T-helper 2 cell (primary cell): ENCODE results near the gene PLRG1.

Experiments
- DNase-seq, 5 experiments: peaks; one replicate each; pipeline versions ENCODE4 v3.0.0 to v3.0.0-alpha.2; 2012 to 2022

PLRG1 gene

DNA sequence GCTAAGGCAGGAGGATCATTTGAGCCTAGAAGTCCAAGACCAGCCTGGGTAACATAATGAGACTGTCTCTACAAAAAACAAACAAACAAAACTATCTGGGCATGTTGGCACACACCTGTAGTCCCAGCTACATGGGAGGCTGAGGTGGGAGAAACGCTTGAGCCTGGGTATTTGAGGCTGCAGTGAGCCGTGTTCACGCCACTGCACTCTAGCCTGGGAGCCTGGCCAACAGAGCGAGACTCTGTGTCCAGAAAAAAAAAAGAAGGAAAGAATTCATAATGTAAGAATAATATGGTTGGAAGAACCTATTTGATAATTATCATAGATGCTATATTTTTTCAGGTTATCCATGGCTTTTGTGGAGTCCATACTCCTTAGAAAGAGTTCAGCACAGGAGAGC is 32.6 kb downstream of the PLRG1 start:
- no peak for DNase-seq

DNA sequence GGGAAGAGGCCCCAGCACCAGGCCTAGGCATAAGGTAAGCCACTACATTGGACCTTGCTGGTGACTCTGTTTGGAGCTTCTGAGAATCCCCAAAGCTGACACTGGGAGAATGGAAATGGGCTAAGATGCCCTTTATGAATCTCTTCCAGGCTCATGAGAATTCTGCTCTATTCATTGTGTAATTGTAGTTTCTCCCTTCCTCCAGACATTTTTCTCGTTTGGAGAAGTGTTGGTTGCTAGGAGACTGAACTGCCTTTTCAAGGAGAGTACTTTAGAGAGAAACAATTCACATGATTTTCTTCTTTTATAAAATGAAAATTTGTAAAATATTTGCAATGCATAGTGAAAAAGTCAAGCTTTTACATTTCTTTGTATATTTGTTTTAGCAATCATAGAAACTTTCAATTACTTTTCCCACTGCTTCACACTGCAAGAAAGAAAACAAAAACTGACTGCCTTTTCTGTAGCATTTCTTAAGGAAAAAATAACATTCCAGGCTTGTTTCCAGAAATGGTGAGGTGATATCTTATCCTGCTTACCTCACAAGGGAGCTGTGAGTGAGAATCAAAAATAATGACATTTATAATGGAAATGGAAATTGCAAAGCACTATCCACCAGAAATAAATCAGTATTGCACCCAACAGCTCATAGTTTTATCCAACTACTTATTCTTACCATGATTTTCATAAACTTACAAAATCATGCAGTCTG is 33.7 kb downstream of the PLRG1 start:
- no peak for DNase-seq

DNA sequence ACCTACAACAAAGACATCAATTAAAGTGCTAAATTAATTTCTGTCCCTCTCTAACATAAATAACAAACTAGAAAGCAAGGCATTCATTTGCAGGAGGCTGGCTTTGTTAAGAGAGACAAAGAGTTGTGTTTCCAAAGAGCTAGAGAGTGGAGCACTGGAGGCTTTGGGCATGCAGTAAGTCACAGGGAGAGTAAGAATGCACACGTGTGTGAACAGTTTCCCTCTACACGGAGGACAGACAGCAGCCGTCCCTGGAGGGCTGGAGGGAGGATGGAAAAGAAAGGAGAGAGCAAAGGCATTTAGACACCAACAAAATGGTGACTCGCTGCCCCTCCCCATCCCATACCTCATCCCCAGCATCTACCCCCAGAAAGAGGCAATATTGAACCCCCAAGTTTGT is 38.2 kb downstream of the PLRG1 start:
- no peak for DNase-seq

DNA sequence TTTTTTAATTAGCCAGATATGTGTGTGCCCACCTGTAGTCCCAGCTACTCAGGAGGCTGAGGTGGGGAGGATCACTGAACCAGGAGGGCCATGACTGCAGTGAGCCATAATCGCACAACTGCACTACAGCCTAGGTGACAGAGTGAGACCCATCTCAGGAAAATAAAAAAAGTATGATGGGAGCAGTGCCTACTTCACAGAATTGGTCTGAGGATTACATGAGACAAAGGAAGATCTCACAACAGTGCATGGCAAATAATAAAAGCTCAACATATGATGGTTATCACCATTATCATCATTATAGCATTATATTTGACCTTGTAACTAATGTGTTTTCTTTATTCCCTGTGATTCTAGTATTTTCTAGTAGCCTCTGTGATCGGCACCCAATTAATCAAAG is 38.7 kb downstream of the PLRG1 start:
- no peak for DNase-seq

DNA sequence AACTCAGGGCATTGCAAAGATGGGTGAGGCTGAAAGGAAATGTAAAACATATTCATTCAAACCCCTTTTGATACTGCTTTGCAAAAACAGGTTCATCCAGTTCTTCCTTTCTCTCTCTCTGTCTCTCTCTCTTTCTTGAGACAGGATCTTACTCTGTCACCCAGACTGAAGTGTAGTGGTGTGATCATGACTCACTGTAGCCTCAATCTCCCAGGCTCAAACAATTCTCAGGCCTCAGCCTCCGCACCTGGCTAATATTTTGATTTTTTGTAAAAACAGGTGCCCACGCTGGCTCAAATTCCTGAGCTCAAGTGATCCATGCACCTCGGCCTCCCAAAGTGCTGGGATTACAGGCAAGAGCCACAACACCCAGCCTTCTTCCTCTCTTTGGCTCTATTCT is 43.0 kb downstream of the PLRG1 start:
- DNase-seq = no peak

DNA sequence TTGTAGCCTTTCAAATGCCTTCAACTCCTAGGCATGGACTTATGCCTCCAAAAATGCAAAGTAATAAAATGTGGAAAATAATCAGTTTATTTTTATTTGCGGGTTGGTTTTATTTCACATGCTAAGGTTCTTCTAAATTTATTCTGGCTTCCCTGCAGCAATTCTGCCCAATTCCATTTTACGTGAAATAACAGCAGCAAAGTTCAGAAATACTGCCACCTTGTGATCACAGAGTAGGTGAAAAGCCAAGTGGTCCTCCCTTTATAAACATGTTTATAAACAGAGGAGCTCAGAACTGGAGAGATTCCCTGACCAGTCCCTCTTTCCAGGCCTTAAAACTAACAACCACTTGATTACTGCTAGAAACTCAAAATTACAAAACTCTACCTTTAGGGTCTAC is 43.9 kb downstream of the PLRG1 start:
- peak in 1 of 5 experiments; percentile 11 for DNase-seq

DNA sequence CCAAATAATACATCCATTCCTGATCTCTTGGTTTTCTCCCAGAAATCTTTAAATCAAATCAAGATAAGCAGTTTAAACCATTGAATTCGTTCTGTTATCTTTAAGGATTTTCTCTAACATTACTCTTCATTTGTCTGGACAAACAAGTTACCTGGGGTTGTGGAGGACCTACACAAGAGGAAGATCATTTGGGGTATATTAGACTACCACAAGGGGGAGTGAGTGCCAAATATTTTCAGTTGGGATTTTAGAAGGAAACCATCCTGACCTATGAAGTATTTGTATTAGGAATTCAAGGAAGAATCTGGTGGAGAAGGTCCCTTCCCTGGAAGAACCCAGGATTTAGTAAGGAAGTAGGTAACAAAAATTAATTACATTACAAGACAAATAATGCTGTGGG is 46.6 kb downstream of the PLRG1 start:
- no peak for DNase-seq

DNA sequence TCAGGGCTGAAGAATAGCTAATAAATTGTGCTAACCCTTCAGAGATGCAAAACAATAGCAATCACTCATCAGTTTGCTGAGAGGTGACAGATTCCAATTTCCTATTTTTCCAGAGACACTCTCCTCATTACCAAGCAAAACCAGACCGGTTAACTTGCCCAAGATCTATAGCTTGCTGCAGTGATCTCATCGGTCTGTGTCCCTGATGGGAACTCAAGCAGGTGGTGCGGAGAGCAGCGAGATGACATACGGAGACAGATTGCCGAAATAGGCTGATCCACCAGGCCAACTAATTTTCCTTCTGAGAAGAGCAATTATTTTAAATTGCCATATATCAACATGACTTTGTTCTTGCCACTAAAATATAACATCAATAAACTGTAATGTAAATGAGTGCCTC is 48.1 kb downstream of the PLRG1 start:
- no peak for DNase-seq

DNA sequence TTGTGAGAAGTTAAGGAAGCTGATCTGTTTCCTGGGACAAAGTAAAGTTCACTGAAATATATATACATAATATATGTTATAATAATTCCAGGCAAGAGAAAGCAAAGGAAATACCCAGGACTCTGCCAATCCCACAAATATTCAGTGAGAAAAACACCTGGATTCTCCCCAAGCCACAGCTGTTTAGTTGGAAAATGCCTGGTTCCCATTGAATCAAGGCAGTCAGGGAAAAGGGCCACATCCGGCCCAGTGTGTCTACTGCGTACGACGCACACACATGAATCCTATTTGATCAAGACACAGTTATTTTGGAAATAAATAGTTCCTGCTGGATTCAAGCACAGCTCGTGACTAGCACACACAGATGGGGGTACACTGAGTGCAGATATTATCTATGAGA is 52.3 kb downstream of the PLRG1 start:
- DNase-seq = no peak

DNA sequence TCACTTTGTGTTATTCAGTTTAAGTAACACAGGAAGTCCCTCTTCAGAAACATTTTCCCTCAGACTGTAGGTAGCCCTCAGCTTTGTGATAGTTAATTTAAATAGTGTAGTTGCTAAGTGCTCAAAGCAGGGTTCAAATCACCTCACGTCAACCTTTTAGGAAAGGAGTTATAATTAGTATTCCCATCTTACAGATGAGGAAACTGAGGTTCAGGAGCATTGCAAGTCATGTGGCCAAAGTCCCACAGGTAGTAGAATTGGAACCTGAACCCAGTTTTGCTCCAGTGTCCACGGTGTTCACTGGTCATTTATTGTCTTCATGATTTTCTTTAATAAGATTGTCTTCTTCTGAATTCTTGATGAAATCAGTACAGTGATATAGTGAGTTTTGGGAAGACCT is 54.3 kb downstream of the PLRG1 start:
- no peak for DNase-seq

DNA sequence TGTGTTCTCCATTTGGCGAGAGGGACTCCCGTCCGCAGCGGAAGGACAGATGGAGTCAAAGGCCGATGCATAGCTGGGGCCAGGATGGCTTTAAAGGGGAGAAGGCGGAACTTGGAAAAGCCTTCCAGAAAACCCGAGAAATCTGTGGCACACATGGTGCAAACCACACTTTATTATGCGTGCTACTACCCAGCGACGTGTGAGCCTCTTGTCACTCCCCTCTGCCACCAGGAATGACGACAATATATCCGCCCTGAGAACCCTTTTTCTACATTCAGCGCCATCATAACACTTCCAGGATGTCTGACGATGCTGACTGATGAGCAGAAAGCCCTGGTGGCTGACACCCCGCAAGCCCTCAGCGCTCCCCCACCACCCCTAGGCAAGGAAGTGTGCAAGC is 57.9 kb downstream of the PLRG1 start:
- no peak for DNase-seq

DNA sequence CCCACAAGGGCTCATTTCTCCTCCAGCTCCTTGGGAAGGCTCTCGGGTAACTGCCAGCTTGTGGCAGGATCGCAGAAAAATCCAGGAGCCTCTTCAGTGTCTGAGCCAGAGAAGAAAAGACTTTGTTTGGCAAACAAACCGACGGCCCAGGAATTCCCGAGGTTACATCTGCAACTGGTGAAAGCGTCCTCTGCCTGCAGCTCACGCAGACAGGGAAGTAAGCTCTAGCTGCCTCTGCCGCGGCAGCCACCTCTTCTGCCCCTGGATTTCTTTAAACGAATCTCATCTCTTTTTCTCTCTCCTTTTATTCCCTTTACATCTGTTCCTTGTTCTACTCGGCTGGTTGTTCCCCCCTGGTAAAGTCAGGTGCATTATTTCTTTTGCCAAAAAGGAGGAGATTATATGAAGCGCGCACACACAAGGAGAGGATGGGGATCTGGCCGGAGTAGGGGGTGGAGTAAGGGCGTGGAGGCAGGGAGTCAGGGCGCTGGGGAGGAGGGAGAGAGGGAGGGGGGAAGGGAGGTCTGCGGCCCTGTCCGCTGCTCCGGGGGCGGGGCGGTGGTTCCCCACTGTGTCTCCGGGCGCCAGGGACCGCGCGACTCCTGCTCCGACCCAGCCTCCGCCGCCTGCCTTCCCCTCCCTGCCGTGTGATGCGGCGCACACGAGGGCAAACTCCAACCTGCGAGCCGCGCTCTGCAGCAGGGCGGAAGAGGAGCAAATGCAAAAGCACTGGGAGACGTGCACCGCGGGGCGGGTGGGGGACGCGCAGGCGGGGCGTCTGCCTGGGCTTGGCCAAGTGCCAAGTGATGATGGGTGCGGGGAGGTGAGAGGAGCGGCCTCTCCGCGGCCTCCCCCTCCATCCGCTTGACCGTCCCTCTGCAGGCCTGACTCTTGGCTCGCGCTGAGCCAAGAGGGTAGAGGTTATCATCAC is 58.6 kb downstream of the PLRG1 start, which contains the start of gene DCHS2:
Gene DCHS2 (minus strand): TSS at position 459 of the 931 bp plus-strand sequence. CDS start 444 bp downstream, at position 15.
- peak in 1 of 5 experiments; percentile 49 for DNase-seq

DNA sequence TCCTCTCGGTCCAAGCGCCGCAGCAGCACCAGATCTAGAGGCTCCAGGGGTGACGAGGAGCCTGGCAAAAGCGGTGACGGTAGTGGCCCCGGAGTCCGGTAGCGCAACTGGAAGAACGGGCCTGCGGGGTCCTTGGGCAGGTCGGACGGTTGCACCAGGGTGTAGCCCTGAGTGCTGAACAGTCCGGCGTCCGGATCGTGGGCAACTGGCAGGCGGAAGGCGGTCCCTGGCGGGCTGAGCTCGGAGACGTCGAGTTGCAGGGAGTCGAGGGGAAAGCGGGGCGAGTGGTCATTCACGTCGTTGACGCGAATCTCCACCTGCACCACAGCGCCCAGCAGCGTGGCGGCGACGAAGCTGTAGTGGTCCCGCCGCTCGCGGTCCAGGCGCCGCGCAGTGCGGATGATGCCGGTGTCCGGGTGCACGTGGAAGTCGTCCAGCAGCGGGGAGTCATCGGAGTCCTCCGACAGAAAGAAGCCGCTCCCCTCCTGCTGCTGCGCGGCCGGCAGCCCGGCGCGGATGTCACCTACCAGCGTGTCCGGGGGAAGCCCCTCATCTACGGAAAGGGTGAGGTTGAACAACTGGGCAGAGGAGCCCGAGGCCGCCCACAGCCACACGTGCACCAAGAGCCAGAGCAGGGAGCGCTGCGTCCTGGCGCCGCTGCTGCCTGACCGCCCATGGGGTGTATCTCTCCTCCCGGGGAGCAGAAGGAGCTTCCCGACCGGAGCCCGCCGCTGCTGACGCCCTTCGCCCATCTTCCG is 59.4 kb downstream of the PLRG1 start:
- DNase-seq = peak in 1 of 5 experiments; percentile 14

DNA sequence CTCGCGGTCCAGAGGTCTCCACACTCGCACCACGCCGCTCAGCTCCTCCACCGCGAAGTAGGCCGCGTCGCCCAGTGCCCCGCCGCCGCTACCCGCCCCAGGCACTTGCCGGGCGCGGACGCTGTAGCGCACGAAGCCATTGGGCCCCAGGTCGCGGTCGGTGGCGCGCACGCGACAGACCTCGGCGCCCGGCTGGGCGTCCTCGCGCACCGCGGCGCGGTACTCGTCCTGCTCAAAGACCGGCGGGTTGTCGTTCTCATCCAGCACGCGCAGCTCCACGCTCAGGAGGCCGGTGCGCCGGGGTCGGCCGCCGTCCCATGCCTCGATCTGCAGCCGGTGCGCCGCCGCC is 60.0 kb downstream of the PLRG1 start:
- peak in 1 of 5 experiments; percentile 39 for DNase-seq

DNA sequence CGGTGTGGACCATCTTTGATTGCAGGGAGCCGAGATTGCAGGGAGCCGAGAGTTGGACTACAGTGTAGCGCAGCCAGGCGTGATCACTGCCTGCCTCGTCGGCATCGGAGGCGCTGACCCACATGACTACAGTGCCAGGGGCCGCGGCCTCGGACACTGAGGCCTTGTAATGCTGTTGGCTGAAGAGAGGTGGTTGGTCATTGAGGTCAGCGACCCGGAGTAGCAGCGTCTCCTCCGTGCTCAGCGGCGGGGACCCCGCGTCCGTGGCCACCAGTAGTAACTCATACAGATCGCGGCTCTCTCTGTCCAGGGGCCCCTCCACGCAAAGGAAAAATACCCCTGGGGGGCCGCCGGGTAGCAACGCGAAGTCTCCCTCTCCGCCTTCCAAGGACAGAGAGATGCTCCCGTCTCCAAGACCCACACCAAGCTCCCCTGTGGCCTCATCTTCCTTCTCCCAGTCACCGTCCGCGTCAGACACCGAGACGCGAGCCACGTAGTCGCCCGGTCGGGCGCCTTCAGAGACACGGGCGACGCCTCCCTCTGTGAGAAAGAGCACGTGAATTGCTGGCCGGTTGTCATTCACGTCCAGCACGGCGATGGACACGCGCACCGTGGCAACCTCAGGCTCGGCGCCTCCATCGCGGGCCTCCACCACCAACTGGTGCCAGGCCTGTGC is 60.5 kb downstream of the PLRG1 start:
- no peak for DNase-seq

DNA sequence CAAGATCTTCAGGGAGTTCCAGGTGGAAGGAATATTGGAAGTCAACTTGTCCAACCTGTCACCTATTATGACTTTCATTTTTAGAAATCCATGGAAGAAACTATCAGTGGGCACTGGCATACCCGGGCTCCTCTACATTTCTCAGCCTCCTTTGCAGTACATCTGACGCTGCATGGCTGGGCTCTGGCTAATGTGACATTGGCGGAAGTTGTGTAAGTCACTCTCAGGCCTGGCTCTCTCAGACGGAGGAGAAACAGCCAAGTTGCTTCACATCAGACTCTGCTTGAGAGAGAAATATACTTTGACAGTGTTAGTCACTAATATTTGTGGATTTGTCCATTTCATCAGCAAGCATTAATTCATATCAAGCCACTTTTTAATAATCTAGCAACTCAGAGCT is 63.1 kb downstream of the PLRG1 start:
- no peak for DNase-seq

DNA sequence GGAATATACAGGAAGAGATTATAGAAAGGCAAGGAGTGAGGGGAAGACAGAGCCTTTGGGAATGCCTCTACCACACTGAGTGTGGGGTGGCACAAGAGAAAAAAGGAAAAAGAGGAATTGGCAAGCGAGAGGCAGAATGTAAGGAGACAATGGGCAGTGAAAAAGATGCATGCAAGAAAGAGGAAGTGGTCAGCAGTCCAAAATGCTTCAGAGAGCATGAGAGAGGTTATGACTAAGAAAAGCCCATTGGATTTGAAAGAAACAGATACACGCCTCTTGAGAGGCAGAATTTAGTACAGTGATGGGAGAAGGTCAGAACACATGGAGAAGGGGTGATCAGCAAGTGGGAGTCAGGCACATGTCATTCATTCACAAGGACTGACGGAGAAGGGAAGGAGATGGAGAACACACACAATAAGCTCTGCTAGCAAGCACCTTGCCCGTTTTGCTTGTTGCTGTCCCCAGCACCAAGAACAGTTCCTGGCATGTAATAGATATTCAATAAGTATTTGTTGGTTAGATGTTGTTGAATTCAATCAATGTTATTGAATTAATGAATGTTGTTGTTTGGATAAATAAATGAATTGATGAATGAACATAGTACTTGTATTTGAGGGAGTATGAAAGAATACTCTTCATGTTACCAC is 65.0 kb downstream of the PLRG1 start:
- no peak for DNase-seq
